Osteoblast (primary cell): ENCODE data around the gene CPNE4. TPM values are rescaled to one million over a fixed set of nuclear protein-coding genes. Genes with fewer than 3 reads are reported as not detected.

Source experiments
- DNase-seq: peaks from one replicate; pipeline ENCODE4 v3.0.0; 2011; ENCODE audit warnings: low spot score, mixed read lengths; ENCODE audit not compliant: insufficient read length; ENCODE audit errors: missing footprints
- H2AFZ ChIP-seq: 2 replicates; pipeline ENCODE4 v1.6.0; 2011; ENCODE audit warnings: mild to moderate bottlenecking, low read length
- H3K27ac ChIP-seq: 2 replicates; pipeline ENCODE4 v1.5.1; 2011; ENCODE audit warnings: mild to moderate bottlenecking, low read depth, low read length, moderate library complexity
- H3K27me3 ChIP-seq: 2 replicates; pipeline ENCODE4 v1.6.0; 2012; ENCODE audit warnings: mild to moderate bottlenecking, control low read depth, inconsistent platforms, low read length, moderate library complexity; ENCODE audit not compliant: insufficient read depth
- H3K36me3 ChIP-seq: 2 replicates; pipeline ENCODE4 v1.5.1; 2011; ENCODE audit warnings: mild to moderate bottlenecking, low read length, control low read depth, moderate library complexity; ENCODE audit not compliant: insufficient read depth
- H3K4me1 ChIP-seq: 2 replicates; pipeline ENCODE4 v1.5.1; 2011; ENCODE audit warnings: mild to moderate bottlenecking, low read length, control low read depth, moderate library complexity; ENCODE audit not compliant: insufficient read depth
- H3K4me2 ChIP-seq: 2 replicates; pipeline ENCODE4 v1.6.0; 2011; ENCODE audit warnings: mild to moderate bottlenecking, low read length; ENCODE audit not compliant: insufficient read depth
- H3K4me3 ChIP-seq: fragments of 200-600 bp; sonication (generic); 3 replicates; pipeline ENCODE4 v1.5.1; 2012; ENCODE audit warnings: mild to moderate bottlenecking, low read length, inconsistent platforms; ENCODE audit not compliant: insufficient read depth
- H3K79me2 ChIP-seq: 2 replicates; pipeline ENCODE4 v1.6.0; 2012; ENCODE audit warnings: mild to moderate bottlenecking, low read length, control low read depth, inconsistent platforms; ENCODE audit not compliant: insufficient read depth
- H3K9me3 ChIP-seq: 2 replicates; pipeline ENCODE4 v1.5.1; 2011; ENCODE audit warnings: low read depth, low read length, control low read depth
- H4K20me1 ChIP-seq: 2 replicates; pipeline ENCODE4 v1.6.0; 2012; ENCODE audit warnings: mild to moderate bottlenecking, low read length, control low read depth; ENCODE audit not compliant: insufficient read depth
- total RNA-seq: library from RNA; depleted of rRNA; stranded (reverse); fragments of >200 nt; gene quantifications from 2 replicates; pipeline ENCODE4 v1.2.3, GENCODE V29; 2012
- TF ChIP-seq, protein P1 (sequence below): IDR thresholded peaks from 2 replicates; pipeline ENCODE4 v1.5.1; 2011; ENCODE audit warnings: mild to moderate bottlenecking, low read depth, low read length, moderate library complexity; ENCODE audit errors: extremely low read depth

CPNE4 gene
- total RNA-seq, 1 donor = not detected

DNA sequence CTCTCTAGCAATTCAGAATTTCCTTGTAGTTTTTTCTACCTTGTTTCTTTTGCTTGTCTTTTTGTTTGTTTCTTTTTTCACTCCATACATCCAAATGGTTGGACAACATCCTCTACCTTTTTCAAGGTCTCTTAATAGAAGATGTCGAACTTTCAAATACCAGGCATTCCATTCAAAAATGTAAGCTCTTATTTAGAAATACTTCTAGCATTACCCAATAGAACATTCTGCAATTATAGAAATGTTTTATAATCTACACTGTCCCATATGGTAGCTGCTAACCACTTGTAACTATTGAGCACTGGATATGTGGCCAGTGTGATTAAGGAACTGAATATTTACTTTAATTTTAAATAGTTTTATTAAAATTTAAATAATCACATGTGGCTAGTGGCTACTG, 335.8 kb downstream of the CPNE4 start:
- Histone ChIP-seq H3K4me2 (no peak overlapping the region), H3K4me3 (no peak overlapping the region), H2AFZ (no peak overlapping the region), H3K4me1 (no peaks in the 10 kb centered on the region), H3K27me3 (no peaks in the 10 kb centered on the region), H3K36me3 (no peaks in the 10 kb centered on the region), H3K27ac (no peak overlapping the region), H3K79me2 (no peaks in the 10 kb centered on the region), H4K20me1 (no peaks in the 10 kb centered on the region), H3K9me3 (no peaks in the 10 kb centered on the region)
- TF ChIP-seq, protein P1, sequence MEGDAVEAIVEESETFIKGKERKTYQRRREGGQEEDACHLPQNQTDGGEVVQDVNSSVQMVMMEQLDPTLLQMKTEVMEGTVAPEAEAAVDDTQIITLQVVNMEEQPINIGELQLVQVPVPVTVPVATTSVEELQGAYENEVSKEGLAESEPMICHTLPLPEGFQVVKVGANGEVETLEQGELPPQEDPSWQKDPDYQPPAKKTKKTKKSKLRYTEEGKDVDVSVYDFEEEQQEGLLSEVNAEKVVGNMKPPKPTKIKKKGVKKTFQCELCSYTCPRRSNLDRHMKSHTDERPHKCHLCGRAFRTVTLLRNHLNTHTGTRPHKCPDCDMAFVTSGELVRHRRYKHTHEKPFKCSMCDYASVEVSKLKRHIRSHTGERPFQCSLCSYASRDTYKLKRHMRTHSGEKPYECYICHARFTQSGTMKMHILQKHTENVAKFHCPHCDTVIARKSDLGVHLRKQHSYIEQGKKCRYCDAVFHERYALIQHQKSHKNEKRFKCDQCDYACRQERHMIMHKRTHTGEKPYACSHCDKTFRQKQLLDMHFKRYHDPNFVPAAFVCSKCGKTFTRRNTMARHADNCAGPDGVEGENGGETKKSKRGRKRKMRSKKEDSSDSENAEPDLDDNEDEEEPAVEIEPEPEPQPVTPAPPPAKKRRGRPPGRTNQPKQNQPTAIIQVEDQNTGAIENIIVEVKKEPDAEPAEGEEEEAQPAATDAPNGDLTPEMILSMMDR = no peak
- DNase-seq = no peak

DNA sequence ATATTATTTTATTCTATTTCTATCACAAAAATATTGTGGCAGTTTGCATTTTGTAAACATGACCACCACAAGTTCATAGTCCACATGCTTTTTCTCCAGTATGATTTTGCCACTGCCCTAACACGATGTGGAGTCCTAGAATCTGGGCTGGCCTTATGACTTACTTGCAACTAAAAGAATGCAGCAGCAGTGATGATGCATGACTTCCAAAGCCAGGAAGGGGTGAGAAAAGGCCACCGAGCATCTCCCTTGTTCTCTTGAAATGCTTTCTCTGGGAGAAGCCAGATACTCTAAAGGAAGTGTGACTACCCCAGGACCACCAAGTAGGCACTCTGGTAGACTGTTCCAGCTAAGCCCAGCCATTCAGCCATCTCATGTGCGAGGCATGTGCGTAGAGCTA, 340.4 kb downstream of the CPNE4 start:
- H3K36me3 ChIP-seq = no peaks in the 10 kb centered on the region
- DNase-seq = no peak
- no peaks in the 10 kb centered on the region for H3K9me3 ChIP-seq
- H3K4me1 ChIP-seq = no peaks in the 10 kb centered on the region
- H3K4me3 ChIP-seq = no peak overlapping the region
- H3K4me2 ChIP-seq = no peak overlapping the region
- H2AFZ ChIP-seq = no peak overlapping the region
- no peaks in the 10 kb centered on the region for H3K27me3 ChIP-seq
- no peak overlapping the region for H3K27ac ChIP-seq
- H3K79me2 ChIP-seq = no peaks in the 10 kb centered on the region
- TF ChIP-seq, protein P1 = no peak
- no peaks in the 10 kb centered on the region for H4K20me1 ChIP-seq

DNA sequence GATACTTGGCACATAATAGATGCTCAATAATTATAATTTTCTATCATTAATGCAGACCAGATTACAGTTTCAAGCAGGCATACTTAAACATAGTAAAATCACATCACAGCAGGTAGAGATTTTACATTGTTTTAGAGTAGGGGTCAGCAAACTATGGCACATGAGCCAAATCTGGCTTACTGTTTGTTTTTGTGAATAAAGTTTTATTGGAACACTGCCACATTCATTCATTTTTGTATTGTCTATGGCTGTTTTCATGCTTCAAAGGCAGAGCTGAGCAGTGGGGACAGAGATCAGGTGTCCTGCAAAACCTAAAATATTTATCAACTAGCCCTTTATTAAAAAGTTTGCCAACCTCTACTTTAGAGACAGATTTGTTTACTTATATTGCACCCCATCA, 342.5 kb downstream of the CPNE4 start:
- TF ChIP-seq, protein P1 = no peak
- DNase-seq = no peak
- H3K4me1 ChIP-seq = no peaks in the 10 kb centered on the region

DNA sequence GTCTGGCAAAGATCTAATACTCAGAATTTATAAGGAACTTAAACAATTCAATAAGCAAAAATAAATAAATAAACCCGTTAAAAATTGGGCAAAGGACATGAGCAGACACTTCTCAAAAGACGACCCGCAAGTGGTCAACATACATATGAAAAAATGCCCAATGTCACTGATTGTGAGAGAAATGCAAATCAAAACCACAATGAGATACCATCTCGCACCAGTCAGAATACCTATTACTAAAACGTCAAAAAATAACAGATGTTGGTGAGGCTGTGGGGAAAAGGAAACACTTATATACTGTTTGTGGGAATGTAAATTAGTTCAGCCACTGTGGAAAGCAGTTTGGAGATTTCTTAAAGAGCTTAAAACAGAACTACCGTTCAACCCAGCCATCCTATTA, 344.0 kb downstream of the CPNE4 start:
- no peak for DNase-seq
- Histone ChIP-seq H3K27ac (no peak overlapping the region), H3K36me3 (no peaks in the 10 kb centered on the region), H2AFZ (no peak overlapping the region), H3K27me3 (no peaks in the 10 kb centered on the region), H3K4me2 (no peak overlapping the region), H3K4me3 (no peak overlapping the region), H3K9me3 (no peaks in the 10 kb centered on the region), H3K4me1 (no peaks in the 10 kb centered on the region), H3K79me2 (no peaks in the 10 kb centered on the region), H4K20me1 (no peaks in the 10 kb centered on the region)
- TF ChIP-seq, protein P1 = no peak

More for the DNA sequence above, 342.5 kb downstream of the CPNE4 start:
- H3K36me3 ChIP-seq = no peaks in the 10 kb centered on the region
- H3K9me3 ChIP-seq = no peaks in the 10 kb centered on the region
- H3K4me3 ChIP-seq = no peak overlapping the region
- H3K27ac ChIP-seq = no peak overlapping the region
- no peaks in the 10 kb centered on the region for H4K20me1 ChIP-seq
- no peak overlapping the region for H3K4me2 ChIP-seq
- H3K27me3 ChIP-seq = no peaks in the 10 kb centered on the region
- H3K79me2 ChIP-seq = no peaks in the 10 kb centered on the region
- no peak overlapping the region for H2AFZ ChIP-seq
